ENCODE results near the gene C19orf53. TPM values are rescaled to one million over a fixed set of nuclear protein-coding genes. Genes with fewer than 3 reads are reported as not detected.

The C19orf53 gene
- total and polyA plus RNA-seq, 9 of the 15 experiments (the other 6 are each of a cell fraction or from before 2014, with no cell fraction given) = 98.5 to 441 (median 164) TPM

- TF ChIP-seq ZNF57 (CRISPR knock-in tag; IDR thresholded peaks at IDR 0.05) = no peak
- peak; percentile 46 to 75; a peak in 2 of 4 replicates for TF ChIP-seq TRIM24 (IDR thresholded peaks at IDR 0.05)
- no peak for TF ChIP-seq NCOA2 (IDR thresholded peaks at IDR 0.05; ENCODE audit: partially characterized antibody in 2 of 2)
- TF ChIP-seq ZNF239 (CRISPR knock-in tag; IDR thresholded peaks at IDR 0.05) = no peak
- TF ChIP-seq ARID1B (IDR thresholded peaks at IDR 0.05) = 0 out of 2 replicates have a peak, but pooled peaks have one; percentile 36
- 0 out of 2 replicates have a peak, but pooled peaks have one; percentile 20 for TF ChIP-seq BCOR (IDR thresholded peaks at IDR 0.05)
- TF ChIP-seq IRF9 (tag; IDR thresholded peaks at IDR 0.05) = 0 out of 2 replicates have a peak, but pooled peaks have one; percentile 11
- 0 out of 2 replicates have a peak, but pooled peaks have one; percentile 39 for TF ChIP-seq GATA2 (CRISPR knock-in tag; IDR thresholded peaks at IDR 0.05)
- peak; percentile 82 for TF ChIP-seq CEBPG (CRISPR knock-in tag; IDR thresholded peaks at IDR 0.05)
- TF ChIP-seq CEBPG (tag; conservative IDR thresholded peaks at IDR 0.05 in 1 of 2, IDR thresholded peaks at IDR 0.05 in 1 of 2) = peak in 1 of 2 experiments; percentile 50; a peak in 1 of 4 replicates
Observed at GRCh38 chr19:13726323-13726722, 47.9 kb upstream of the C19orf53 start (continued).

GRCh38 chr19:13727798-13728197 is 46.5 kb upstream of the C19orf53 start:
- DNase-seq (ENCODE audit: extremely low read depth in 1 of 4, low spot score in 3 of 4) = no peak
- Histone ChIP-seq H3K9me1 (ENCODE audit: control insufficient read depth, insufficient read depth, low read length) (no peaks in the 10 kb centered on the region), H3K4me1 (replicated peaks in 1 of 2; ENCODE audit: control insufficient read depth in 2 of 2, insufficient read depth in 2 of 2, low read length in 2 of 2) (peaks cover 11 to 13% of the 10 kb centered on the region in 2 experiments), H3K27me3 (ENCODE audit: control insufficient read depth in 2 of 2, insufficient read depth in 2 of 2, low read length in 2 of 2) (peaks cover 6 to 9% of the 10 kb centered on the region in 2 experiments; a peak in 2 of 5 replicates), H3K9ac (ENCODE audit: insufficient read depth in 1 of 2, low read depth in 2 of 2, low read length in 2 of 2) (no peak overlapping the region), H3K4me3 (no peak overlapping the region), H3K36me3 (ENCODE audit: control insufficient read depth, insufficient read depth, low read length) (no peaks in the 10 kb centered on the region), H3K9me3 (replicated peaks; ENCODE audit: control insufficient read depth, insufficient read depth, low read depth, low read length) (no peaks in the 10 kb centered on the region), H3K79me2 (ENCODE audit: control insufficient read depth, insufficient read depth, low read length) (no peaks in the 10 kb centered on the region; the same call in 2 of the 3 replicates), H2AFZ (ENCODE audit: low read depth, low read length) (no peak overlapping the region), H4K20me1 (replicated peaks; ENCODE audit: control insufficient read depth, insufficient read depth, low read length) (no peaks in the 10 kb centered on the region), H3K27ac (ENCODE audit: extremely low read depth, low read depth, low read length) (no peak overlapping the region), H3K4me2 (ENCODE audit: insufficient read depth, low read length) (no peak overlapping the region)
- no peak for FAIRE-seq
- intact Hi-C loops (cut with micrococcal nuclease) = no loop called here
- ATAC-seq = no peak
- CTCF ChIA-PET (ENCODE audit: low intra/inter-chr PET ratio) = interaction anchor here (0.6 kb wide), 1 partner anchor 732 kb away, joined by 3 read pairs; no protein-coding TSS in a partner anchor
- in situ Hi-C loops (cut with MboI) = no loop called here
- BruUV-seq (replicated peaks) = no TSS peak
- 55% methylated on average over 7 of the region's 8 CpGs for WGBS (ENCODE audit: insufficient coverage, low coverage, missing lambda C conversion rate)
- POLR2A ChIA-PET = no interaction called here
- TF ChIP-seq BMI1 (IDR thresholded peaks at IDR 0.05; ENCODE audit: low read length) (no peak), DIDO1 (tag; IDR thresholded peaks at IDR 0.05; ENCODE audit: low read depth) (no peak), MECOM (CRISPR knock-in tag; IDR thresholded peaks at IDR 0.05) (no peak), NFXL1 (CRISPR knock-in tag; IDR thresholded peaks at IDR 0.05) (no peak), ZBTB1 (CRISPR knock-in tag; IDR thresholded peaks at IDR 0.05; ENCODE audit: borderline replicate concordance, low read depth) (no peak), MYBL2 (IDR thresholded peaks at IDR 0.05; ENCODE audit: low read depth) (no peak), MYBL2 (CRISPR knock-in tag; IDR thresholded peaks at IDR 0.05; ENCODE audit: borderline replicate concordance) (no peak), TBP (optimal IDR thresholded peaks at IDR 0.05; ENCODE audit: low read depth, low read length) (no peak), ZBED1 (IDR thresholded peaks at IDR 0.05) (no peak), DDX20 (tag; IDR thresholded peaks at IDR 0.05; ENCODE audit: low read depth) (no peak), PHF8 (IDR thresholded peaks at IDR 0.05; ENCODE audit: borderline replicate concordance, low read length) (no peak), KDM1A (IDR thresholded peaks at IDR 0.05) (no peak)
- TF ChIP-seq, protein P1, sequence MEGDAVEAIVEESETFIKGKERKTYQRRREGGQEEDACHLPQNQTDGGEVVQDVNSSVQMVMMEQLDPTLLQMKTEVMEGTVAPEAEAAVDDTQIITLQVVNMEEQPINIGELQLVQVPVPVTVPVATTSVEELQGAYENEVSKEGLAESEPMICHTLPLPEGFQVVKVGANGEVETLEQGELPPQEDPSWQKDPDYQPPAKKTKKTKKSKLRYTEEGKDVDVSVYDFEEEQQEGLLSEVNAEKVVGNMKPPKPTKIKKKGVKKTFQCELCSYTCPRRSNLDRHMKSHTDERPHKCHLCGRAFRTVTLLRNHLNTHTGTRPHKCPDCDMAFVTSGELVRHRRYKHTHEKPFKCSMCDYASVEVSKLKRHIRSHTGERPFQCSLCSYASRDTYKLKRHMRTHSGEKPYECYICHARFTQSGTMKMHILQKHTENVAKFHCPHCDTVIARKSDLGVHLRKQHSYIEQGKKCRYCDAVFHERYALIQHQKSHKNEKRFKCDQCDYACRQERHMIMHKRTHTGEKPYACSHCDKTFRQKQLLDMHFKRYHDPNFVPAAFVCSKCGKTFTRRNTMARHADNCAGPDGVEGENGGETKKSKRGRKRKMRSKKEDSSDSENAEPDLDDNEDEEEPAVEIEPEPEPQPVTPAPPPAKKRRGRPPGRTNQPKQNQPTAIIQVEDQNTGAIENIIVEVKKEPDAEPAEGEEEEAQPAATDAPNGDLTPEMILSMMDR (IDR thresholded peaks at IDR 0.05 in 2 of 3, conservative IDR thresholded peaks at IDR 0.05 in 1 of 3; ENCODE audit: insufficient read depth in 2 of 3, low read depth in 1 of 3, low read length in 3 of 3) = no peak

Measured in K562 (cell line).